SK-N-SH treated with all-trans-retinoic acid at 6 μM for 48 hours (cell line): Measurements from ENCODE around the gene IGLL5.

Source experiments
- ATAC-seq: fragments of 200-7000 bp; cut with Tn5 transposase; 3 replicates; pipeline ENCODE4 v1.9.1; 2020; ENCODE audit warnings: mild to moderate bottlenecking, moderate library complexity
- ARNTL ChIP-seq: fragments of 450-650 bp; formaldehyde crosslinking; IDR thresholded peaks from 2 replicates; pipeline ENCODE4 v1.5.0; 2020; ENCODE audit warnings: low read depth, mild to moderate bottlenecking, moderate library complexity, borderline replicate concordance
- BACH2 ChIP-seq: fragments of 250-450 bp; sonication (Bioruptor Pico); IDR thresholded peaks from 2 replicates; pipeline ENCODE4 v1.9.0; 2021; ENCODE audit warnings: mild to moderate bottlenecking, borderline replicate concordance
- CREB5 ChIP-seq: fragments of 250-450 bp; sonication (Bioruptor Pico); IDR thresholded peaks from 2 replicates; pipeline ENCODE4 v1.5.1; 2020; ENCODE audit warnings: low read depth, mild to moderate bottlenecking, moderate library complexity
- CSDC2 ChIP-seq: fragments of 250-450 bp; sonication (Bioruptor Pico); IDR thresholded peaks from 2 replicates; pipeline ENCODE4 v1.5.0; 2020; ENCODE audit warnings: mild to moderate bottlenecking, moderate library complexity
- CSRNP3 ChIP-seq: fragments of 250-450 bp; sonication (Bioruptor Pico); IDR thresholded peaks from 2 replicates; pipeline ENCODE4 v1.5.1; 2021; ENCODE audit warnings: mild to moderate bottlenecking, moderate library complexity
- ESRRG ChIP-seq: fragments of 250-450 bp; sonication (Bioruptor Pico); IDR thresholded peaks from 2 replicates; pipeline ENCODE4 v1.6.1; 2021; ENCODE audit warnings: mild to moderate bottlenecking
- GLIS3 ChIP-seq: fragments of 250-450 bp; sonication (Bioruptor Pico); IDR thresholded peaks from 2 replicates; pipeline ENCODE4 v1.5.0; 2020; ENCODE audit warnings: mild to moderate bottlenecking, moderate library complexity
- ISL1 ChIP-seq: fragments of 250-450 bp; sonication (Bioruptor Pico); IDR thresholded peaks from 2 replicates; pipeline ENCODE4 v2.1.2; 2022; ENCODE audit warnings: mild to moderate bottlenecking, moderate library complexity
- OSR1 ChIP-seq: fragments of 250-450 bp; sonication (Bioruptor Pico); IDR thresholded peaks from 2 replicates; pipeline ENCODE4 v1.8.0; 2022; ENCODE audit warnings: moderate library complexity, mild to moderate bottlenecking, inconsistent platforms
- PATZ1 ChIP-seq: fragments of 250-450 bp; sonication (Bioruptor Pico); IDR thresholded peaks from 2 replicates; pipeline ENCODE4 v1.8.0; 2020; ENCODE audit warnings: mild to moderate bottlenecking, moderate library complexity, borderline replicate concordance
- POU6F1 ChIP-seq: fragments of 250-450 bp; sonication (Bioruptor Pico); IDR thresholded peaks from 2 replicates; pipeline ENCODE4 v1.8.0; 2021; ENCODE audit warnings: low read depth, mild to moderate bottlenecking, moderate library complexity, borderline replicate concordance
- PPARA ChIP-seq: fragments of 250-450 bp; sonication (Bioruptor Pico); IDR thresholded peaks from 2 replicates; pipeline ENCODE4 v1.5.0; 2020; ENCODE audit warnings: mild to moderate bottlenecking, borderline replicate concordance
- RARB ChIP-seq: fragments of 250-450 bp; sonication (Bioruptor Pico); IDR thresholded peaks from 2 replicates; pipeline ENCODE4 v1.8.0; 2021; ENCODE audit warnings: mild to moderate bottlenecking, moderate library complexity
- SNAI2 ChIP-seq: fragments of 250-450 bp; sonication (Bioruptor Pico); IDR thresholded peaks from 2 replicates; pipeline ENCODE4 v1.5.0; 2020; ENCODE audit warnings: mild to moderate bottlenecking, moderate library complexity
- TCF4 ChIP-seq: fragments of 250-450 bp; sonication (Bioruptor Pico); IDR thresholded peaks from 2 replicates; pipeline ENCODE4 v1.8.0; 2021; ENCODE audit warnings: mild to moderate bottlenecking, moderate library complexity, borderline replicate concordance
- TOX ChIP-seq: fragments of 250-450 bp; sonication (Bioruptor Pico); IDR thresholded peaks from 2 replicates; pipeline ENCODE4 v1.8.0; 2021; ENCODE audit warnings: mild to moderate bottlenecking, moderate library complexity, borderline replicate concordance
- TSHZ2 ChIP-seq: fragments of 250-450 bp; sonication (Bioruptor Pico); IDR thresholded peaks from 2 replicates; pipeline ENCODE4 v1.5.0; 2020; ENCODE audit warnings: mild to moderate bottlenecking, moderate library complexity
- ZC3H10 ChIP-seq: fragments of 250-450 bp; sonication (Bioruptor Pico); IDR thresholded peaks from 2 replicates; pipeline ENCODE4 v1.5.1; 2021; ENCODE audit warnings: mild to moderate bottlenecking, moderate library complexity
- ZNF565 ChIP-seq: fragments of 450-650 bp; formaldehyde crosslinking; conservative IDR thresholded peaks from 2 replicates; pipeline ENCODE4 v1.5.0; 2020; ENCODE audit warnings: low read depth, mild to moderate bottlenecking, moderate library complexity
- ZNF8 ChIP-seq: fragments of 450-650 bp; formaldehyde crosslinking; IDR thresholded peaks from 2 replicates; pipeline ENCODE4 v1.5.0; 2020; ENCODE audit warnings: mild to moderate bottlenecking, moderate library complexity

IGLL5 gene

GRCh38 chr22:22878801-22879674 lies 8.6 kb upstream of the IGLL5 start:
- no peak for ATAC-seq
- no peak for TF ChIP-seq RARB (CRISPR knock-in tag)
- no peak for TF ChIP-seq ZNF565 (CRISPR knock-in tag)
- TF ChIP-seq TOX (CRISPR knock-in tag), result no peak
- TF ChIP-seq ZC3H10 (CRISPR knock-in tag), result no peak
- TF ChIP-seq PPARA, result no peak
- TF ChIP-seq GLIS3 (CRISPR knock-in tag), result no peak
- no peak for TF ChIP-seq POU6F1 (CRISPR knock-in tag)
- TF ChIP-seq ZNF8 (CRISPR knock-in tag), result no peak
- TF ChIP-seq SNAI2 (CRISPR knock-in tag), result no peak
- no peak for TF ChIP-seq ESRRG
- TF ChIP-seq CREB5, result no peak
- no peak for TF ChIP-seq PATZ1 (CRISPR knock-in tag)
- TF ChIP-seq ISL1 (CRISPR knock-in tag), result no peak
- no peak for TF ChIP-seq CSRNP3

GRCh38 chr22:22879675-22880155 lies 7.9 kb upstream of the IGLL5 start:
- no peak for TF ChIP-seq POU6F1 (CRISPR knock-in tag)
- no peak for ATAC-seq

GRCh38 chr22:22880645-22881044 lies 7.0 kb upstream of the IGLL5 start:
- ATAC-seq, result no peak
- TF ChIP-seq BACH2 (CRISPR knock-in tag) (no peak), RARB (CRISPR knock-in tag) (no peak), OSR1 (CRISPR knock-in tag) (no peak), CSDC2 (CRISPR knock-in tag) (no peak), TCF4 (CRISPR knock-in tag) (no peak), TSHZ2 (CRISPR knock-in tag) (no peak), ARNTL (CRISPR knock-in tag) (no peak)
- TF ChIP-seq, all 23 proteins: peak for 0
